Adrenal gland (tissue), 12 donors: Measurements from ENCODE around the gene OAT. TPM values are rescaled to one million over a fixed set of nuclear protein-coding genes. Genes with fewer than 3 reads are reported as not detected.

Experiments used
- DNase-seq, 7 donors: peaks; one replicate each; pipeline ENCODE4 v3.0.0-alpha.2; 2019 to 2020
- H3K27ac ChIP-seq, 5 donors: fragments of 200-600 bp; sonication (generic) in 4 of 5; 1 replicate in 3 of 5; 2 replicates in 2 of 5; pipeline versions ENCODE4 v1.5.1 to v1.8.0; 2016 to 2020; ENCODE audit warnings: mild to moderate bottlenecking in 1 of 5
- H3K27me3 ChIP-seq: fragments of 200-600 bp; 2 replicates; pipeline ENCODE4 v1.8.0; 2021
- H3K36me3 ChIP-seq, 2 donors: fragments of 200-600 bp; replicated peaks in 1 of 2; 1 replicate in 1 of 2; 2 replicates in 1 of 2; pipeline versions ENCODE4 v1.5.1 to v1.8.0; 2018 to 2022
- H3K4me1 ChIP-seq, 2 donors: fragments of 200-600 bp; replicated peaks in 1 of 2; 1 replicate in 1 of 2; 2 replicates in 1 of 2; pipeline versions ENCODE4 v1.5.1 to v1.8.0; 2018 to 2021
- H3K4me3 ChIP-seq, 4 donors: fragments of 200-600 bp; sonication (generic) in 3 of 4; one replicate each; pipeline ENCODE4 v1.5.1; 2016 to 2018
- H3K9me3 ChIP-seq, 3 donors: fragments of 200-600 bp; sonication (generic) in 1 of 3; replicated peaks in 1 of 3; 1 replicate in 2 of 3; 2 replicates in 1 of 3; pipeline versions ENCODE4 v1.5.1 to v1.8.0; 2016 to 2021
- CTCF ChIP-seq, 6 experiments: fragments of 450-650 bp in 4 of 6; fragments of 200-600 bp in 2 of 6; sonication (generic) in 1 of 6; IDR thresholded peaks; 1 replicate in 5 of 6; 2 replicates in 1 of 6; pipeline versions ENCODE4 v1.5.1 to v1.8.0; 2016 to 2021; ENCODE audit warnings: antibody characterized with exemption in 6 of 6, mild to moderate bottlenecking in 2 of 6, moderate library complexity in 1 of 6
- POLR2A ChIP-seq, 2 donors: fragments of 450-650 bp; IDR thresholded peaks; one replicate each; pipeline ENCODE4 v1.6.1; 2017; ENCODE audit warnings: antibody characterized with exemption in 2 of 2, mild to moderate bottlenecking in 2 of 2, moderate library complexity in 1 of 2
- WGBS, 4 donors: extraction: QIAGEN DNeasy Blood & Tissue Kit in 2 of 4; methylation state at CpG; one replicate each; pipeline versions ENCODE4 v1.1.5 to v1.1.7; 2013 to 2017; 5-methylcytosine and 5-hydroxymethylcytosine counted together
- intact Hi-C, 2 donors: fragments of 100-400 bp; cut with DNase I; formaldehyde crosslinking; loops; one replicate each; pipeline versions ENCODE4 v1.14.1 to v1.15.0; 2022 to 2023
- polyA plus RNA-seq, 3 donors: library from polyadenylated mRNA; stranded (reverse); fragments of 200-250 nt in 2 of 3; fragments of 350-450 nt in 1 of 3; fragmentation: Illumina TruSeq in 1 of 3; extraction: RNeasy Lipid Tissue Mini Kit (QIAGEN cat#74804) in 1 of 3; gene quantifications; one replicate each; pipeline ENCODE4 v1.2.3, GENCODE V29; 2013 to 2014
- total RNA-seq, 9 donors: library from RNA; depleted of rRNA in 4 of 9; stranded (reverse); fragments of >200 nt in 4 of 9; fragments of 120-200 nt in 1 of 9; fragmentation: NEBNext Ultra II Directional in 1 of 9; extraction: Animal tissue kit (Norgen Biotek cat#: 25700) in 1 of 9; gene quantifications; one replicate each; pipeline versions ENCODE4 v1.1.0 to v1.2.4, GENCODE V29; 2013 to 2023
- donor health status: healthy with polysubstance abuse.
- donor health status: Bipolar disorder and iron deficiency.
- donor health status: DM: yes; HTN: yes; CAD: no.
- donor health status: DM: no; HTN: no; CAD: no.
- donor health status: DM: no; HTN: no; CAD: no.
- donor health status: DM: yes; HTN: yes; CAD: no.

OAT gene
- total and polyA plus RNA-seq, 12 donors, result 39.7 to 244 (median 159) TPM

GRCh38 chr10:124433461-124433860, 14.7 kb upstream of the OAT start:
- no peaks in the 10 kb centered on the region for H3K27me3 ChIP-seq
- H3K9me3 ChIP-seq, result no peaks in the 10 kb centered on the region
- DNase-seq, result no peak
- no peak overlapping the region for H3K27ac ChIP-seq
- TF ChIP-seq POLR2A (IDR thresholded peaks at IDR 0.05), result no peak
- TF ChIP-seq CTCF (IDR thresholded peaks at IDR 0.05), result no peak
- WGBS, 4 donors, result 75 to 85% (median 83%) methylated on average over 3 of the region's 3 CpGs
- no peaks in the 10 kb centered on the region for H3K36me3 ChIP-seq
- H3K4me3 ChIP-seq, result no peak overlapping the region
- H3K4me1 ChIP-seq, result no peaks in the 10 kb centered on the region
- intact Hi-C loops, result no loop called here

GRCh38 chr10:124430077-124430476, 11.4 kb upstream of the OAT start:
- TF ChIP-seq CTCF (IDR thresholded peaks at IDR 0.05), result no peak
- TF ChIP-seq POLR2A (IDR thresholded peaks at IDR 0.05), result no peak
- DNase-seq, result no peak
- 89 to 94% (median 91%) methylated on average over 4 of the region's 4 CpGs for WGBS, 4 donors

GRCh38 chr10:124429576-124429975, 10.9 kb upstream of the OAT start:
- Histone ChIP-seq H3K4me1 (no peaks in the 10 kb centered on the region), H3K9me3 (no peaks in the 10 kb centered on the region), H3K27ac (no peak overlapping the region), H3K4me3 (no peak overlapping the region), H3K27me3 (no peaks in the 10 kb centered on the region), H3K36me3 (no peaks in the 10 kb centered on the region)
- WGBS, 4 donors, result 55 to 69% (median 59%) methylated on average over 4 to 5 of the region's 5 CpGs
- intact Hi-C loops, result no loop called here
- DNase-seq, result no peak
- TF ChIP-seq CTCF (IDR thresholded peaks at IDR 0.05) (no peak), POLR2A (IDR thresholded peaks at IDR 0.05) (no peak)

More at GRCh38 chr10:124430077-124430476, 11.4 kb upstream of the OAT start:
- no peaks in the 10 kb centered on the region for H3K36me3 ChIP-seq
- intact Hi-C loops, result no loop called here
- H3K9me3 ChIP-seq, result no peaks in the 10 kb centered on the region
- no peak overlapping the region for H3K27ac ChIP-seq
- H3K4me1 ChIP-seq, result no peaks in the 10 kb centered on the region
- no peak overlapping the region for H3K4me3 ChIP-seq
- no peaks in the 10 kb centered on the region for H3K27me3 ChIP-seq

GRCh38 chr10:124428207-124428777, 9.6 kb upstream of the OAT start:
- H3K36me3 ChIP-seq, result no peaks in the 10 kb centered on the region
- TF ChIP-seq POLR2A (IDR thresholded peaks at IDR 0.05), result no peak
- TF ChIP-seq CTCF (IDR thresholded peaks at IDR 0.05), result no peak
- H3K27me3 ChIP-seq, result no peaks in the 10 kb centered on the region
- intact Hi-C loops, result no loop called here
- no peak overlapping the region for H3K27ac ChIP-seq
- no peaks in the 10 kb centered on the region for H3K4me1 ChIP-seq
- no peak for DNase-seq
- WGBS, 4 donors, result 56 to 74% (median 64%) methylated on average over 3 of the region's 3 CpGs
- no peaks in the 10 kb centered on the region for H3K9me3 ChIP-seq
- H3K4me3 ChIP-seq, result no peak overlapping the region
